NB4 (cell line): Measurements from ENCODE around the gene INSR.
A peak's percentile ranks its signal among the peaks of the same experiment; 100 is the strongest.

Source experiments
- MYC ChIP-seq: IDR thresholded peaks from 2 replicates; pipeline ENCODE4 v1.6.1; 2011; ENCODE audit warnings: low read depth, low read length
- POLR2A ChIP-seq: IDR thresholded peaks from 2 replicates; pipeline ENCODE4 v1.6.1; 2011; ENCODE audit warnings: mild to moderate bottlenecking; ENCODE audit not compliant: insufficient read length; ENCODE audit errors: extremely low read depth

DNA sequence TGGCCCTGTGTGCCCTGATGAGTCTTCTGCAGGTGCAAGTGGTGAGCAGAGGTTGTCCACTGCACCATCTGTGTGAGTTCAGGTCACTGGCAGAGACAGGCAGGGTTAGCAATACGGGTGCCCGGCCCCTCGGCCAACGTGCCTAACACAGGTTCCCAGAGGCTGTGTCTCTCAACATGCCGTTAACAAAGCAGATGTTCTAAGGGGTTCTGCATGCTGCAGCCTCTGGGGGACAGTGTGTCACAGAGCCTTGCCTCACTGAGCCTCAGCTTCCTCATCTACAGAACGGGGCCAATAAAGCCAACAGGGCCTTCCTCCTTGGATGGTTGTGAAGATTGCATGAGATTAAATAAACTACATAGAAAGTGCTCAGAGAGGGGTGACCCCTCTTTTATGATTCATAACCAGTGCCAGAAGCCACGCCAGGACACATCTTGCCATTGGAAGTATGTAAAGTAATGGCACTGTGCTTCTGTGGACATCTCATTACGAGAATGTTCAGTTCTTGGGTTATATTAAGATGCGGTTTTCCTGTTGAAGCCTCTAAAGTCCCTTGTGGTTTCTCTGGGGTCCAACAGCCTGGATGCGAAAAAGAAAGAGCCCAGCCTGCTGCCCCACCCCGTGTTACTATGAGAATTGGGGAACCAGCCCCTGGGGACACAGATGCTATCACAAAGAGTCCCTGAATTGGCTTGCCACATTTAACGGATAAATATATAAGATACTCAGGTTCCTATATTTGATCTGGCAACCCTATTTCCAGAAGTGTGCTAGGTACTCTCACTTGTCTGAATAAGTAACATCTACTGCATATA, 43.4 kb upstream of the INSR start:
- TF ChIP-seq POLR2A (no peak), MYC (peak; percentile 80)
